ENCODE results near the gene COL20A1.
"Not testable (repeated sequence)": the region's sequence is repeated elsewhere in the genome, so short reads cannot be mapped to it uniquely, and the experiment has no call there.

Gene COL20A1

GRCh38 chr20:63334356-63334755, 41.4 kb downstream of the COL20A1 start:
- no peak for DNase-seq (ENCODE audit: low spot score)

GRCh38 chr20:63335060-63335459, 42.1 kb downstream of the COL20A1 start:
- DNase-seq (ENCODE audit: low spot score): not testable (repeated sequence)

- no peak for DNase-seq (ENCODE audit: low spot score)
Measured at GRCh38 chr20:63335711-63336110, 42.7 kb downstream of the COL20A1 start.

GRCh38 chr20:63336232-63336752, 43.3 kb downstream of the COL20A1 start:
- DNase-seq (ENCODE audit: low spot score): no peak

- no peak for DNase-seq (ENCODE audit: low spot score)
Measured at GRCh38 chr20:63337786-63338420, 44.9 kb downstream of the COL20A1 start.

GRCh38 chr20:63339154-63340094, 46.4 kb downstream of the COL20A1 start:
- DNase-seq (ENCODE audit: low spot score): not testable (repeated sequence)

- not testable (repeated sequence) for DNase-seq (ENCODE audit: low spot score)
Measured at GRCh38 chr20:63340158-63340688, 47.2 kb downstream of the COL20A1 start.

GRCh38 chr20:63342561-63343459, 49.8 kb downstream of the COL20A1 start:
- no peak for DNase-seq (ENCODE audit: low spot score)

GRCh38 chr20:63343460-63344445, 50.8 kb downstream of the COL20A1 start:
- DNase-seq (ENCODE audit: low spot score): no peak

- peak; percentile 68 for DNase-seq (ENCODE audit: low spot score)
Measured at GRCh38 chr20:63344616-63345327, 51.8 kb downstream of the COL20A1 start.

- no peak for DNase-seq (ENCODE audit: low spot score)
Measured at GRCh38 chr20:63345328-63346100, 52.5 kb downstream of the COL20A1 start.

- no peak for DNase-seq (ENCODE audit: low spot score)
Measured at GRCh38 chr20:63346131-63347080, 53.4 kb downstream of the COL20A1 start.

GRCh38 chr20:63347081-63347741, 54.2 kb downstream of the COL20A1 start:
- no peak for DNase-seq (ENCODE audit: low spot score)

- DNase-seq (ENCODE audit: low spot score): no peak
Measured at GRCh38 chr20:63347950-63348827, 55.2 kb downstream of the COL20A1 start.

GRCh38 chr20:63348828-63349515, 56.0 kb downstream of the COL20A1 start:
- no peak for DNase-seq (ENCODE audit: low spot score)

- no peak for DNase-seq (ENCODE audit: low spot score)
Measured at GRCh38 chr20:63349516-63349895, 56.5 kb downstream of the COL20A1 start.

Data from AG20443 (cell line).